OCI-LY1 (cell line): ENCODE results near the gene OR5K4.
"Not testable (repeated sequence)": the region's sequence is repeated elsewhere in the genome, so short reads cannot be mapped to it uniquely, and the experiment has no call there.

Experiments used
- H2AFZ ChIP-seq: fragments of 200-600 bp; sonication (generic), shearing (Covaris generic); 2 replicates; pipeline ENCODE4 v1.6.0; 2014; ENCODE audit warnings: antibody characterized with exemption, mild to moderate bottlenecking, low read length
- H3F3A ChIP-seq: fragments of 200-600 bp; sonication (generic), shearing (Covaris generic); 2 replicates; pipeline ENCODE4 v1.6.0; 2014; ENCODE audit warnings: mild to moderate bottlenecking, antibody characterized with exemption, low read length, moderate library complexity; ENCODE audit not compliant: insufficient read depth
- H3K27ac ChIP-seq: fragments of 200-600 bp; sonication (generic); 2 replicates; pipeline ENCODE4 v1.5.1; 2014; ENCODE audit warnings: low read length, mixed run types, mild to moderate bottlenecking, low read depth; ENCODE audit not compliant: poor library complexity, severe bottlenecking
- H3K27me3 ChIP-seq: fragments of 200-600 bp; sonication (generic); 2 replicates; pipeline ENCODE4 v1.6.0; 2014; ENCODE audit warnings: antibody characterized with exemption, mild to moderate bottlenecking, low read length, moderate library complexity; ENCODE audit not compliant: insufficient read depth
- H3K36me3 ChIP-seq: fragments of 200-600 bp; sonication (generic); 2 replicates; pipeline ENCODE4 v1.6.1; 2014; ENCODE audit warnings: mild to moderate bottlenecking, antibody characterized with exemption, low read length, moderate library complexity, mixed read lengths; ENCODE audit not compliant: insufficient read depth
- H3K4me1 ChIP-seq: fragments of 200-600 bp; sonication (generic); 2 replicates; pipeline ENCODE4 v1.5.1; 2014; ENCODE audit warnings: mild to moderate bottlenecking, low read length, moderate library complexity; ENCODE audit not compliant: insufficient read depth, severe bottlenecking
- H3K4me2 ChIP-seq: fragments of 200-600 bp; sonication (generic), shearing (Covaris generic); 2 replicates; pipeline ENCODE4 v1.6.1; 2014; ENCODE audit warnings: low read length
- H3K4me3 ChIP-seq: fragments of 200-600 bp; sonication (generic); 2 replicates; pipeline ENCODE4 v1.5.1; 2014; ENCODE audit warnings: low read length, low read depth, mild to moderate bottlenecking, mixed read lengths; ENCODE audit not compliant: poor library complexity, severe bottlenecking
- H3K79me2 ChIP-seq: fragments of 200-600 bp; shearing (Covaris generic); 2 replicates; pipeline ENCODE4 v1.6.1; 2016; ENCODE audit warnings: mixed run types, low read length, mixed read lengths; ENCODE audit not compliant: insufficient read depth
- H3K9ac ChIP-seq: fragments of 200-600 bp; sonication (generic), shearing (Covaris generic); 2 replicates; pipeline ENCODE4 v1.6.1; 2014; ENCODE audit warnings: mild to moderate bottlenecking, low read length, mixed read lengths
- H3K9me2 ChIP-seq: fragments of 200-600 bp; sonication (generic), shearing (Covaris generic); 2 replicates; pipeline ENCODE4 v1.6.1; 2014; ENCODE audit warnings: low read depth, mild to moderate bottlenecking, low read length, mixed read lengths
- H3K9me3 ChIP-seq: fragments of 200-600 bp; shearing (Covaris generic); 2 replicates; pipeline ENCODE4 v1.6.1; 2014; ENCODE audit warnings: low read length, mixed read lengths
- H4K20me1 ChIP-seq: fragments of 200-600 bp; sonication (generic), shearing (Covaris generic); 2 replicates; pipeline ENCODE4 v1.6.0; 2016; ENCODE audit warnings: mild to moderate bottlenecking, low read length; ENCODE audit not compliant: insufficient read depth
- EZH2 ChIP-seq: fragments of 200-600 bp; sonication (generic), shearing (Covaris generic); IDR thresholded peaks from 2 replicates; pipeline ENCODE4 v1.8.0; 2017; ENCODE audit warnings: borderline replicate concordance, mixed run types, mild to moderate bottlenecking, antibody characterized with exemption, low read length, moderate library complexity, mixed read lengths
- TF ChIP-seq, protein P1 (sequence below): fragments of 200-600 bp; sonication (generic), shearing (Covaris generic); IDR thresholded peaks from 2 replicates; pipeline ENCODE4 v1.5.1; 2017; ENCODE audit warnings: mild to moderate bottlenecking, antibody characterized with exemption, low read length, moderate library complexity, mixed read lengths

The OR5K4 gene

DNA sequence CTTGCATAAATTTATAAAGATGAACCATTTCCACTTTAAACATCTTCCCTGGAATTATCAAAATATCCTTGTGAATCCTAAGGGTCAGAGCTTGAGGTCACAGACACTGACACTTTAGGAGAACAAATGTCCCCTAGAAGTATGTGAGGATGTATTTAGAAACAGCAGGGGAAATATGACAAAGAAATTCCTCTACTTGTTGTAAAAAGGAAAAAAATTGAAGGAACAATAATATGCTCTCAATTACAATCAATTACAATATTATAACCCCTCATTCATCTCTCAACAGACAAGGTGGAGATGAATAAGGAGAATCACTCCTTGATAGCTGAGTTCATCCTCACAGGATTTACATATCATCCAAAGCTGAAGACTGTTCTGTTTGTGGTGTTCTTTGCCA, 36.7 kb downstream of the OR5K4 start, which contains the start of gene OR5K3:
Gene OR5K3 (plus strand): TSS at position 301 of the 400 bp plus-strand sequence. CDS start 0 bp downstream, at position 301.
- Histone ChIP-seq H3K27ac (no peak within 1 kb of the TSS), H4K20me1 (no peaks in the 10 kb centered on the region)
- no peak for TF ChIP-seq EZH2
- TF ChIP-seq, protein P1, sequence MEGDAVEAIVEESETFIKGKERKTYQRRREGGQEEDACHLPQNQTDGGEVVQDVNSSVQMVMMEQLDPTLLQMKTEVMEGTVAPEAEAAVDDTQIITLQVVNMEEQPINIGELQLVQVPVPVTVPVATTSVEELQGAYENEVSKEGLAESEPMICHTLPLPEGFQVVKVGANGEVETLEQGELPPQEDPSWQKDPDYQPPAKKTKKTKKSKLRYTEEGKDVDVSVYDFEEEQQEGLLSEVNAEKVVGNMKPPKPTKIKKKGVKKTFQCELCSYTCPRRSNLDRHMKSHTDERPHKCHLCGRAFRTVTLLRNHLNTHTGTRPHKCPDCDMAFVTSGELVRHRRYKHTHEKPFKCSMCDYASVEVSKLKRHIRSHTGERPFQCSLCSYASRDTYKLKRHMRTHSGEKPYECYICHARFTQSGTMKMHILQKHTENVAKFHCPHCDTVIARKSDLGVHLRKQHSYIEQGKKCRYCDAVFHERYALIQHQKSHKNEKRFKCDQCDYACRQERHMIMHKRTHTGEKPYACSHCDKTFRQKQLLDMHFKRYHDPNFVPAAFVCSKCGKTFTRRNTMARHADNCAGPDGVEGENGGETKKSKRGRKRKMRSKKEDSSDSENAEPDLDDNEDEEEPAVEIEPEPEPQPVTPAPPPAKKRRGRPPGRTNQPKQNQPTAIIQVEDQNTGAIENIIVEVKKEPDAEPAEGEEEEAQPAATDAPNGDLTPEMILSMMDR: no peak

DNA sequence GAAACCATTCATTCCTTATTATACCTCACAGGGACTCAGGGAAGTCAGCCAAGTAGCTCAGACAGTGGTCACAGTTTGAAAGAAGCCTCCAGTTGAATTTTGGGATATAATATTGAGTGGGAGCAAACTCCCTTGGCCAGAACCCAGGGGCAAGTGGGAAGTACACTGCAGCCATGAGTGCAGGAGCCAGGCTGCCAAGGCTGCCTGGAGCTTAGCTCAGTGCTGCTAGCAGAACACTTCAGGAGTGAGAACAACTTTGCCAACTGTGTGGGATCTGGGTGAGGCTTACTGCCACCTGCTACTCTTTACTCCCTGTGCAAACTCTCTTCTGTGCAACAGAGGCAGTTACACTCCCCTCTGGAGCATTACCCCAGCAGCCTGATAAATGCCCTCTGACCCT, 41.4 kb downstream of the OR5K4 start:
- Histone ChIP-seq H3F3A (no peaks in the 10 kb centered on the region), H3K79me2 (no peaks in the 10 kb centered on the region), H3K4me3 (no peak overlapping the region), H3K27me3 (no peaks in the 10 kb centered on the region), H3K9me3 (no peaks in the 10 kb centered on the region), H3K9ac (no peak overlapping the region), H3K4me2 (no peak overlapping the region), H4K20me1 (no peaks in the 10 kb centered on the region), H3K36me3 (no peaks in the 10 kb centered on the region), H3K27ac (no peak overlapping the region), H3K4me1 (no peaks in the 10 kb centered on the region), H2AFZ (no peak overlapping the region), H3K9me2 (no peaks in the 10 kb centered on the region)
- TF ChIP-seq, protein P1: no peak
- no peak for TF ChIP-seq EZH2

More for the DNA sequence above, 36.7 kb downstream of the OR5K4 start, which contains the start of gene OR5K3:
- Histone ChIP-seq H3K36me3 (no peaks in the 10 kb centered on the region), H3F3A (no peaks in the 10 kb centered on the region), H3K9ac (no peak within 1 kb of the TSS), H3K9me3 (no peaks in the 10 kb centered on the region), H3K27me3 (no peaks in the 10 kb centered on the region), H3K4me3 (no peak within 1 kb of the TSS), H2AFZ (no peak within 1 kb of the TSS), H3K9me2 (no peaks in the 10 kb centered on the region), H3K4me1 (no peaks in the 10 kb centered on the region), H3K4me2 (no peak within 1 kb of the TSS), H3K79me2 (no peaks in the 10 kb centered on the region)

DNA sequence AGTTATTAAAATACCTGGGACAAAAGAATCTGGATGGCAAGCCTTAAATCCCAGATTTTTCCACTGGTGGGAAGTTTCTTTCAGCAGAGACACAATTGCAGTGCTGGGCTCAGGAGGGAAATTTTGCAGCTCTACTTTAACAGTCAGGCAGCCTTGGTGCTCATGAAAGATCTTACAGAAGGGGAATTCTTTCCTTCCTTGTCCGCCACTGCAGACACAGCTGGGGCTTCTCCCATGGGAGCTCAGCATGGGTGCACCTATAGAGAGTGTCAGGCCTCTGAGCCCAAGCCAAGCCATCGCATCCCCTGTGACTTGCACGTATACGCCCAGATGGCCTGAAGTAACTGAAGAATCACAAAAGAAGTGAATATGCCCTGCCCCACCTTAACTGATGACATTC, 42.8 kb downstream of the OR5K4 start:
- H3K4me2 ChIP-seq, H3K4me3 ChIP-seq, H3K9me3 ChIP-seq, H3F3A ChIP-seq, H4K20me1 ChIP-seq, H3K27me3 ChIP-seq, H3K79me2 ChIP-seq, H2AFZ ChIP-seq, H3K9ac ChIP-seq, H3K9me2 ChIP-seq, H3K4me1 ChIP-seq, H3K36me3 ChIP-seq, H3K27ac ChIP-seq: not testable (repeated sequence)

GRCh38 chr3:98398513-98398912, 44.9 kb downstream of the OR5K4 start:
- no peaks in the 10 kb centered on the region for H3K9me2 ChIP-seq
- H3K9me3 ChIP-seq: no peaks in the 10 kb centered on the region
- H3K27me3 ChIP-seq: no peaks in the 10 kb centered on the region
- H4K20me1 ChIP-seq: no peaks in the 10 kb centered on the region
- H3K79me2 ChIP-seq: no peaks in the 10 kb centered on the region
- no peaks in the 10 kb centered on the region for H3K36me3 ChIP-seq
- TF ChIP-seq, protein P1: no peak
- TF ChIP-seq EZH2: no peak
- no peaks in the 10 kb centered on the region for H3K4me1 ChIP-seq
- H3K4me2 ChIP-seq: no peak overlapping the region
- H3K9ac ChIP-seq: no peak overlapping the region
- H3F3A ChIP-seq: no peaks in the 10 kb centered on the region
- no peak overlapping the region for H3K4me3 ChIP-seq
- H2AFZ ChIP-seq: no peak overlapping the region
- H3K27ac ChIP-seq: no peak overlapping the region
